Measurements from ENCODE around the gene MAGI1. TPM values are rescaled to one million over a fixed set of nuclear protein-coding genes. Genes with fewer than 3 reads are reported as not detected.
"Not testable (repeated sequence)": the region's sequence is repeated elsewhere in the genome, so short reads cannot be mapped to it uniquely, and the experiment has no call there.

The MAGI1 gene
- total RNA-seq, 1 donor from 2014 or later, result not detected

DNA sequence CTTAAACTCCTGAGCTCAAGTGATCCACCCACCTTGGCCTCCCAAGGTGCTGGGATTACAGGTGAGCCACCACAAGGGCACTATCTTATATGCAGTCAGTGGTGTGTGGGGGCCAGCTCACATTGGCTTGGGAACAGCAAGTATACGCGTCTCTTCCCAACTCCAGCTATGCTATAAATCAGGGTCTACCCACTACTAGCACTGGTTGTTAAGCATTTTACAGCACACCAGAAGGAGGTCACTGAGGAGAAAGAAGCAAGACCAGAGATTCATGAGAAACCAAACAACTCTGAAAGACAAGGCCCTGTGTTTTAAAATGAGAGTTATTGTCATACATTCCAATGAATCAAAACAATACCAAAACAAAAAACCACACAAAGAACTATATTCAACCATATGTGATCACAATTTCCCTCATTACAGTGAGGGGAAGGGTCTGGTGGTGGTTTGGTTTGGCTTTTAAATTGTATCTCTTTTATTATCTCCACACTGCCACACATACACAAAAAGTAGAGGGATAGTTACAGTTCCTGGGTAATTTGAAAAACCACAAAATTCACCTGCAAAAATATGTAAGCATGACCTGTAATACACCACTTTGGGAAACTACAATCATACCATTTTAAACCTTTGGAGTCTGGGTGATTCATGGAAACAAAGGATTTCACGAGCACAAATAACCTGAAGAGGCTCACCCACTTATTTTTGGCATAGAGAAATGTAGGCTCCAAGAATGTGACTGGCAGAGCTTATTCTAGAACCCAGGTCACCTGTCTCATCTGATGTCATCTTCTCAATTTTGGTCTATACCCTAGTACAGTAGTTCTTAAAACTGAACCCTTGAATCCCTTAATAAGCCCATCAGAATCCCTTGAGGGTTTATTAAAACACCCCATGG is 5.2 kb downstream of the MAGI1 start:
- POLR2A ChIA-PET, result no interaction called here
- no peaks in the 10 kb centered on the region for H3K36me3 Mint-ChIP-seq (ENCODE audit: low read depth)

GRCh38 chr3:66031102-66031698 is 7.5 kb downstream of the MAGI1 start:
- Mint-ChIP-seq H3K27ac (no peak overlapping the region), H3K4me1 (no peaks in the 10 kb centered on the region), H3K9me3 (peaks cover 3% of the 10 kb centered on the region), H3K27me3 (peaks cover 2% of the 10 kb centered on the region), H3K36me3 (ENCODE audit: low read depth) (no peaks in the 10 kb centered on the region), H3K4me3 (no peak overlapping the region)
- no peak for TF ChIP-seq CTCF (IDR thresholded peaks at IDR 0.05)
- intact Hi-C loops (cut with micrococcal nuclease), result no loop called here
- ATAC-seq (ENCODE audit: low read depth) (no peak), DNase-seq (no peak)
- ChIA-PET CTCF (no interaction called here), POLR2A (no interaction called here)

More for the DNA sequence above, 5.2 kb downstream of the MAGI1 start:
- no peak for DNase-seq
- peaks cover 10% of the 10 kb centered on the region for H3K4me1 Mint-ChIP-seq
- CTCF ChIA-PET, result no interaction called here
- H3K27me3 Mint-ChIP-seq, result peaks cover 20% of the 10 kb centered on the region
- no peak overlapping the region for H3K27ac Mint-ChIP-seq
- no peak for TF ChIP-seq CTCF (IDR thresholded peaks at IDR 0.05)
- no peak overlapping the region for H3K4me3 Mint-ChIP-seq
- intact Hi-C loops (cut with micrococcal nuclease), result no loop called here
- no peak for ATAC-seq (ENCODE audit: low read depth)
- peaks cover 3% of the 10 kb centered on the region for H3K9me3 Mint-ChIP-seq

- no peaks in the 10 kb centered on the region for H3K27me3 Mint-ChIP-seq
- H3K4me3 Mint-ChIP-seq, result no peak overlapping the region
- H3K36me3 Mint-ChIP-seq (ENCODE audit: low read depth), result no peaks in the 10 kb centered on the region
- H3K9me3 Mint-ChIP-seq, result no peaks in the 10 kb centered on the region
- ChIA-PET POLR2A (no interaction called here), CTCF (no interaction called here)
- no peak for DNase-seq
- no peak for TF ChIP-seq CTCF (IDR thresholded peaks at IDR 0.05)
- intact Hi-C loops (cut with micrococcal nuclease), result no loop called here
- no peaks in the 10 kb centered on the region for H3K4me1 Mint-ChIP-seq
- no peak for ATAC-seq (ENCODE audit: low read depth)
- H3K27ac Mint-ChIP-seq, result no peak overlapping the region
These were observed 9.3 kb downstream of the MAGI1 start for GRCh38 chr3:66029443-66029842.

DNA sequence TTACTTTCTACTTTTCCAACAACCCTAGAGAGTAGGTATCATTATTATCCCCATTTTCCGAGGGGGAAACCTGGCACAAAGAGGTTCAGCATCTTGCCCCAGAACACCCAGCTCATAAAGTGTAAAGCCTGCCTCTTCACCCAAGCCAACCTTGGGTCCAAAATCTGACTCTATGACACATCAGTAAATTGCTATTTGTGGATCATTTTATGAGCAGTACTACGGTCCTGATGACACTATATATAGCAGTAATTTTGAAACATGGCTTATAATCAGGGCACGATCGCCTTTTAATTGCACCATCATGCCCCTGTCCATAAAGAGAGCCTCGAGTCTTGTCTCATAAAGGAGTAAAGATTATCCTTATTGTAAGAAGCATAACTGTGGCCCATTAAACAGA is 9.7 kb downstream of the MAGI1 start:
- no peaks in the 10 kb centered on the region for H3K36me3 Mint-ChIP-seq (ENCODE audit: low read depth)
- no peaks in the 10 kb centered on the region for H3K27me3 Mint-ChIP-seq
- no peak for ATAC-seq (ENCODE audit: low read depth)
- ChIA-PET CTCF (no interaction called here), POLR2A (no interaction called here)
- no peaks in the 10 kb centered on the region for H3K4me1 Mint-ChIP-seq
- no peak overlapping the region for H3K4me3 Mint-ChIP-seq
- intact Hi-C loops (cut with micrococcal nuclease), result no loop called here
- no peak for DNase-seq
- no peak for TF ChIP-seq CTCF (IDR thresholded peaks at IDR 0.05)
- H3K9me3 Mint-ChIP-seq, result no peaks in the 10 kb centered on the region
- no peak overlapping the region for H3K27ac Mint-ChIP-seq

DNA sequence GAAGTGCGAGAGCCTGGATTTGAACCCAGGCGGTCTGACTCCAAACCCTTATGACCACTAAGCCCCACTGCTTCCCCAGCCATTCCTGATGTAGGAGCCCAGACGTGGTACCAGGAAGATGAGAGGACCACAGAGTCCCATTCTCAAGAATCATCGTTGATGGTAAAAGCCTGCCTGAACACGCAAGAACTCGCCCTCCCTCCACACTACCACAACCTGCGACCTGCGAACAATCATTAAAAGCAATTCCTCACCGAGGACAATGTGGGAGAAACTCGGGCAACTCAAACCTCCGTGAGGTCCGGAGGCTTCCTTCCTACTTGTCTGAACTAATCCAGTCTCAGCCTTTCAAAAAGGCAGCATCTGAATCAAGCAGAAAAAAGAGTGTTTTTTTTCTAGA is 10.3 kb downstream of the MAGI1 start:
- Mint-ChIP-seq H3K36me3 (ENCODE audit: low read depth) (no peaks in the 10 kb centered on the region), H3K4me1 (no peaks in the 10 kb centered on the region), H3K4me3 (no peak overlapping the region), H3K27ac (no peak overlapping the region), H3K27me3 (no peaks in the 10 kb centered on the region), H3K9me3 (no peaks in the 10 kb centered on the region)
- no peak for TF ChIP-seq CTCF (IDR thresholded peaks at IDR 0.05)
- no peak for ATAC-seq (ENCODE audit: low read depth)
- CTCF ChIA-PET, result no interaction called here
- intact Hi-C loops (cut with micrococcal nuclease), result no loop called here
- no peak for DNase-seq
- POLR2A ChIA-PET, result no interaction called here

GRCh38 chr3:66027099-66027498 is 11.6 kb downstream of the MAGI1 start:
- CTCF ChIA-PET; H3K36me3 Mint-ChIP-seq (ENCODE audit: low read depth); DNase-seq; POLR2A ChIA-PET; H3K9me3 Mint-ChIP-seq; H3K27me3 Mint-ChIP-seq; ATAC-seq (ENCODE audit: low read depth); H3K4me1 Mint-ChIP-seq; intact Hi-C loops (cut with micrococcal nuclease); H3K27ac Mint-ChIP-seq; H3K4me3 Mint-ChIP-seq: not testable (repeated sequence)

All from activated B cell treated with CpG ODN at 0.5 μM for 24 hours (primary cell).